Coronary artery (tissue), 2 donors: ENCODE data around the gene RTP3.

ENCODE experiments used
- DNase-seq: peaks from one replicate; pipeline ENCODE4 v3.0.0-alpha.2; 2017; ENCODE audit warnings: low spot score
- H3K27ac ChIP-seq, 2 donors: fragments of 200-600 bp; sonication (generic); one replicate each; pipeline ENCODE4 v1.5.1; 2016 to 2019
- H3K4me3 ChIP-seq: fragments of 200-600 bp; sonication (generic); 2 replicates; pipeline ENCODE4 v1.5.1; 2016; ENCODE audit warnings: mild to moderate bottlenecking, moderate library complexity
- CTCF ChIP-seq: fragments of 200-600 bp; sonication (generic); IDR thresholded peaks from one replicate; pipeline ENCODE4 v1.5.1; 2019; ENCODE audit warnings: antibody characterized with exemption

RTP3 gene

GRCh38 chr3:46468753-46469600, 28.8 kb upstream of the RTP3 start:
- Histone ChIP-seq H3K4me3 (no peak overlapping the region), H3K27ac (no peak overlapping the region)
- DNase-seq: peak; percentile 50
- TF ChIP-seq CTCF: no peak

- DNase-seq: peak; percentile 43
- no peak overlapping the region for H3K4me3 ChIP-seq
- TF ChIP-seq CTCF: no peak
- no peak overlapping the region for H3K27ac ChIP-seq
Observed at GRCh38 chr3:46469680-46470357, 28.0 kb upstream of the RTP3 start.

- no peak overlapping the region for H3K27ac ChIP-seq
- no peak overlapping the region for H3K4me3 ChIP-seq
- no peak for TF ChIP-seq CTCF
- peak; percentile 61 for DNase-seq
Observed at GRCh38 chr3:46470831-46471230, 26.9 kb upstream of the RTP3 start.

- H3K4me3 ChIP-seq: no peak overlapping the region
- no peak for TF ChIP-seq CTCF
- H3K27ac ChIP-seq: no peak overlapping the region
- DNase-seq: peak; percentile 49
Observed at GRCh38 chr3:46471371-46471914, 26.3 kb upstream of the RTP3 start.

GRCh38 chr3:46472736-46473135, 25.0 kb upstream of the RTP3 start:
- TF ChIP-seq CTCF: no peak
- DNase-seq: no peak
- Histone ChIP-seq H3K4me3 (no peak overlapping the region), H3K27ac (no peak overlapping the region)

GRCh38 chr3:46477145-46477544, 20.6 kb upstream of the RTP3 start:
- Histone ChIP-seq H3K4me3 (no peak overlapping the region), H3K27ac (no peak overlapping the region)
- TF ChIP-seq CTCF: no peak
- peak; percentile 54 for DNase-seq
